ENCODE results near the gene ANAPC1.

- no peak for TF ChIP-seq CTCF (IDR thresholded peaks at IDR 0.05)
- no peak for TF ChIP-seq POLR2AphosphoS5 (IDR thresholded peaks at IDR 0.05)
Measured at GRCh38 chr2:111927723-111928122, 43.7 kb upstream of the ANAPC1 start.

Measured in breast epithelium (tissue), 3 donors.